H9 (cell line): ENCODE measurements around the gene TEX22. TPM values are rescaled to one million over a fixed set of nuclear protein-coding genes. Genes with fewer than 3 reads are reported as not detected.

Experiments
- DNase-seq: peaks from one replicate; pipeline ENCODE4 v3.0.0-alpha.2; 2017
- H2AFZ ChIP-seq: one replicate; pipeline ENCODE4 v1.6.1; 2013; ENCODE audit warnings: mild to moderate bottlenecking, low read length, control low read depth, moderate library complexity
- H2AK5ac ChIP-seq: 2 replicates; pipeline ENCODE4 v1.6.1; 2013; ENCODE audit warnings: low read length, control low read depth, mixed read lengths; ENCODE audit not compliant: insufficient read length
- H2BK120ac ChIP-seq: one replicate; pipeline ENCODE4 v1.6.1; 2013; ENCODE audit warnings: low read depth, mild to moderate bottlenecking, low read length, control low read depth, inconsistent platforms; ENCODE audit not compliant: poor library complexity, severe bottlenecking
- H2BK12ac ChIP-seq: 2 replicates; pipeline ENCODE4 v1.6.1; 2013; ENCODE audit warnings: low read length, control low read depth, mixed read lengths, low read depth; ENCODE audit not compliant: insufficient read length
- H2BK15ac ChIP-seq: 2 replicates; pipeline ENCODE4 v1.6.1; 2013; ENCODE audit warnings: low read depth, low read length, control low read depth
- H2BK20ac ChIP-seq: one replicate; pipeline ENCODE4 v1.6.1; 2013; ENCODE audit warnings: low read depth, mild to moderate bottlenecking, low read length, control low read depth, inconsistent platforms; ENCODE audit not compliant: poor library complexity, severe bottlenecking
- H2BK5ac ChIP-seq: 2 replicates; pipeline ENCODE4 v1.6.1; 2013; ENCODE audit warnings: low read length, control low read depth, mixed read lengths; ENCODE audit not compliant: insufficient read length
- H3K14ac ChIP-seq: 2 replicates; pipeline ENCODE4 v1.6.1; 2013; ENCODE audit warnings: low read length, control low read depth; ENCODE audit not compliant: insufficient read depth
- H3K18ac ChIP-seq: 2 replicates; pipeline ENCODE4 v1.6.1; 2013; ENCODE audit warnings: low read depth, mild to moderate bottlenecking, mixed read lengths, low read length, control low read depth; ENCODE audit not compliant: insufficient read length
- H3K23ac ChIP-seq: 2 replicates; pipeline ENCODE4 v1.6.1; 2013; ENCODE audit warnings: low read length, control low read depth, mixed read lengths, low read depth; ENCODE audit not compliant: insufficient read length
- H3K23me2 ChIP-seq: 2 replicates; pipeline ENCODE4 v1.6.1; 2013; ENCODE audit warnings: low read depth, mild to moderate bottlenecking, mixed read lengths, low read length, control low read depth; ENCODE audit not compliant: insufficient read length, poor library complexity, severe bottlenecking
- H3K27ac ChIP-seq: 2 replicates; pipeline ENCODE4 v1.5.1; 2013; ENCODE audit warnings: low read length, control low read depth, mixed read lengths, low read depth; ENCODE audit not compliant: insufficient read length
- H3K27me3 ChIP-seq: 2 replicates; pipeline ENCODE4 v1.6.1; 2013; ENCODE audit warnings: low read length, control low read depth, inconsistent platforms; ENCODE audit not compliant: insufficient read depth
- H3K4ac ChIP-seq: 2 replicates; pipeline ENCODE4 v1.6.1; 2013; ENCODE audit warnings: low read depth, mild to moderate bottlenecking, control low read depth, inconsistent platforms, low read length, moderate library complexity
- H3K4me1 ChIP-seq: 2 replicates; pipeline ENCODE4 v1.6.1; 2013; ENCODE audit warnings: low read length, control low read depth, inconsistent platforms; ENCODE audit not compliant: insufficient read depth
- H3K4me2 ChIP-seq: 2 replicates; pipeline ENCODE4 v1.6.1; 2013; ENCODE audit warnings: low read length, control low read depth, mixed read lengths; ENCODE audit not compliant: insufficient read length, insufficient read depth
- H3K56ac ChIP-seq: 2 replicates; pipeline ENCODE4 v1.6.1; 2013; ENCODE audit warnings: low read depth, mild to moderate bottlenecking, mixed read lengths, low read length, control low read depth; ENCODE audit not compliant: insufficient read length
- H3K79me1 ChIP-seq: 2 replicates; pipeline ENCODE4 v1.6.1; 2013; ENCODE audit warnings: low read depth, mild to moderate bottlenecking, moderate library complexity, low read length, control low read depth, inconsistent platforms; ENCODE audit not compliant: insufficient read depth, poor library complexity, severe bottlenecking
- H3K79me2 ChIP-seq: 2 replicates; pipeline ENCODE4 v1.6.1; 2013; ENCODE audit warnings: low read length, control low read depth, inconsistent platforms; ENCODE audit not compliant: insufficient read depth
- H3K9ac ChIP-seq: 2 replicates; pipeline ENCODE4 v1.6.1; 2013; ENCODE audit warnings: low read length, control low read depth, mixed read lengths; ENCODE audit not compliant: insufficient read length; ENCODE audit errors: extremely low read depth
- H3K9me3 ChIP-seq: one replicate; pipeline ENCODE4 v1.6.1; 2013; ENCODE audit warnings: low read depth, low read length, inconsistent platforms; ENCODE audit not compliant: control insufficient read depth
- H3T11ph ChIP-seq: one replicate; pipeline ENCODE4 v1.6.1; 2013; ENCODE audit warnings: mild to moderate bottlenecking, low read length, control low read depth, inconsistent platforms
- H4K20me1 ChIP-seq: one replicate; pipeline ENCODE4 v1.6.1; 2013; ENCODE audit not compliant: control insufficient read depth, insufficient read length, insufficient read depth
- H4K5ac ChIP-seq: 2 replicates; pipeline ENCODE4 v1.6.1; 2013; ENCODE audit warnings: low read depth, mild to moderate bottlenecking, mixed read lengths, low read length, control low read depth; ENCODE audit not compliant: insufficient read length
- H4K8ac ChIP-seq: replicated peaks from 2 replicates; pipeline ENCODE4 v1.6.1; 2013; ENCODE audit warnings: low read length, control low read depth, mixed read lengths, low read depth; ENCODE audit not compliant: insufficient read length
- H4K91ac ChIP-seq: 2 replicates; pipeline ENCODE4 v1.6.1; 2013; ENCODE audit warnings: low read depth, mild to moderate bottlenecking, moderate library complexity, mixed read lengths, low read length, control low read depth; ENCODE audit not compliant: insufficient read length
- H3K27ac Mint-ChIP-seq, 3 experiments: 2 replicates in 2 of 3; 3 replicates in 1 of 3; pipeline ENCODE4 v1.8.0; 2020 to 2021; ENCODE audit warnings: mixed read lengths in 3 of 3, mild to moderate bottlenecking in 1 of 3, moderate library complexity in 1 of 3
- H3K27me3 Mint-ChIP-seq: 2 replicates; pipeline ENCODE4 v1.8.0; 2021; ENCODE audit warnings: low read depth, mild to moderate bottlenecking, moderate library complexity, mixed read lengths
- H3K36me3 Mint-ChIP-seq, 3 experiments: 2 replicates in 2 of 3; 3 replicates in 1 of 3; pipeline ENCODE4 v1.8.0; 2020 to 2021; ENCODE audit warnings: low read depth in 3 of 3, mixed read lengths in 3 of 3; ENCODE audit not compliant: insufficient read depth in 1 of 3
- H3K4me1 Mint-ChIP-seq, 2 experiments: 2 replicates each; pipeline ENCODE4 v1.8.0; 2020; ENCODE audit warnings: mixed read lengths in 2 of 2
- H3K4me3 Mint-ChIP-seq, 2 experiments: 2 replicates in 1 of 2; 3 replicates in 1 of 2; pipeline ENCODE4 v1.8.0; 2020 to 2021; ENCODE audit warnings: mild to moderate bottlenecking in 2 of 2, mixed read lengths in 2 of 2, moderate library complexity in 1 of 2
- H3K9me3 Mint-ChIP-seq, 2 experiments: 2 replicates in 1 of 2; 3 replicates in 1 of 2; pipeline ENCODE4 v1.8.0; 2020; ENCODE audit warnings: mild to moderate bottlenecking in 2 of 2, mixed read lengths in 2 of 2, moderate library complexity in 1 of 2
- CTCF ChIP-seq: fragments of 200-600 bp; sonication (generic); conservative IDR thresholded peaks from 3 replicates; pipeline ENCODE4 v1.8.0; 2021; ENCODE audit warnings: antibody characterized with exemption, mild to moderate bottlenecking
- WGBS: extraction: QIAGEN DNeasy Blood & Tissue Kit; methylation state at CpG from one replicate; pipeline ENCODE4 v1.1.7; 2013; ENCODE audit warnings: missing lambda C conversion rate, low lambda C conversion rate, mixed read lengths; ENCODE audit not compliant: insufficient read length; ENCODE audit errors: extremely low coverage; 5-methylcytosine and 5-hydroxymethylcytosine counted together
- total RNA-seq: library from RNA; stranded (reverse); gene quantifications from 2 replicates; pipeline ENCODE4 v1.2.1, GENCODE V29; 2021

Gene TEX22
- total RNA-seq, 1 experiment from 2014 or later = 0.83 TPM

GRCh38 chr14:105408592-105408991, 10.3 kb downstream of the TEX22 start:
- no peak overlapping the region for H4K91ac ChIP-seq
- peaks cover 7% of the 10 kb centered on the region for H3K27me3 ChIP-seq
- no peak for TF ChIP-seq CTCF
- Mint-ChIP-seq H3K9me3 (peaks cover 18 to 31% of the 10 kb centered on the region in 2 experiments), H3K27ac (no peak overlapping the region), H3K4me3 (no peak overlapping the region), H3K4me1 (peaks cover 6 to 25% of the 10 kb centered on the region in 2 experiments; a peak in 3 of 4 replicates), H3K27me3 (peaks cover 96% of the 10 kb centered on the region), H3K36me3 (peaks cover 6 to 15% (median 12%) of the 10 kb centered on the region in 3 experiments; a peak in 6 of 7 replicates)
- H3K4ac ChIP-seq = no peak overlapping the region
- DNase-seq = no peak
- H3K23ac ChIP-seq = no peak overlapping the region
- H3K4me1 ChIP-seq = no peaks in the 10 kb centered on the region
- no peak overlapping the region for H3K56ac ChIP-seq
- no peak overlapping the region for H2BK12ac ChIP-seq
- no peak overlapping the region for H2BK15ac ChIP-seq
- no peaks in the 10 kb centered on the region for H3K79me2 ChIP-seq
- no peaks in the 10 kb centered on the region for H3K79me1 ChIP-seq
- H4K20me1 ChIP-seq = peaks cover 3% of the 10 kb centered on the region
- H3K4me2 ChIP-seq = no peak overlapping the region
- no peak overlapping the region for H3K18ac ChIP-seq
- no peak overlapping the region for H3T11ph ChIP-seq
- no peak overlapping the region for H2AK5ac ChIP-seq
- H3K9me3 ChIP-seq = peaks cover 7% of the 10 kb centered on the region
- no CpG with 5 or more reads among the region's 13 CpGs for WGBS
- H4K5ac ChIP-seq = no peak overlapping the region
- no peak overlapping the region for H2BK120ac ChIP-seq
- H3K9ac ChIP-seq = no peak overlapping the region
- H3K23me2 ChIP-seq = peaks cover 3% of the 10 kb centered on the region
- H3K27ac ChIP-seq = no peak overlapping the region
- H2BK5ac ChIP-seq = no peak overlapping the region
- H2BK20ac ChIP-seq = no peak overlapping the region
- H2AFZ ChIP-seq = no peak overlapping the region
- H3K14ac ChIP-seq = 0 out of 2 replicates have a peak overlapping the region, but pooled peaks have one; percentile 34
- no peak overlapping the region for H4K8ac ChIP-seq
